ENCODE measurements around the gene LYRM9. TPM values are rescaled to one million over a fixed set of nuclear protein-coding genes. Genes with fewer than 3 reads are reported as not detected.
"Not testable (repeated sequence)": the region's sequence is repeated elsewhere in the genome, so short reads cannot be mapped to it uniquely, and the experiment has no call there.

The LYRM9 gene
- total RNA-seq, 1 experiment from 2014 or later = 0.64 TPM

DNA sequence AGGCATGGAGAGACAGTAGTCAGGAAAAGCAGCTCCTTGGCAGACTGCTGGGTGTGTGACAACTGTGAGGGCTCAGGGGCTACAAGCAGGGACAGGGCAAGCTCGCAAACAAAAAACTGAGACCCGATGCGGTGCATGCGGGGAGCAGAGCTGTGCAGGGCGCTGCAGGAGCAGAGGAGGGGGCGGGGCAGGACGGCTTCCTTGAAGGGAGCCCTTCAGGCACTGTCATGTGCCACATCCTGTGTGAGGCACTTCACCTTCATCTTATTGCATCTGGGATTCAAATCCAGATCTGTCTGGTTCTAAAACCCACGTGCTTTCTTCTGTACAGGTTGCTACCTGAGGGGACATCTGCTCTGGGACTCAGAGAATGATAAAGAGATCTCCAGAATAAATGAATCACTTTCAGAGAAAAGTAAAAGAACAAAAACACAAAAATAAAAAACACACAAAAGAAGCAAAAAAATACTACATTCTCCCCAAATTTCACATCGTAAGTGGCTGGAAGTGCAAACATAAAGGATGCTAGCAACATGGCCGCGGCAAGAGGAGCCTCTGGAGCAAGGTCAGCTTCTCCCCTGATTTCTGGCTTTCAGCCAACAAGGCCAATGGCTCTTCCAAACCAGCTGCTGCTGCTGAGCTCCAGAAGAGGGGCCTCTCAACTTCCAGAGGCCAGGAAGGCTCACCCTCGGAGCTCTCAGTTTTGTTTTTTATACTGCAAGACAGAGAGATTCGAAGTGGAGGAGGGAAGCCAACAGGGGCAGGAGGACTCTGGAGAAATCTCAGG is 14.2 kb downstream of the LYRM9 start:
- DNase-seq (ENCODE audit: low spot score) = no peak

DNA sequence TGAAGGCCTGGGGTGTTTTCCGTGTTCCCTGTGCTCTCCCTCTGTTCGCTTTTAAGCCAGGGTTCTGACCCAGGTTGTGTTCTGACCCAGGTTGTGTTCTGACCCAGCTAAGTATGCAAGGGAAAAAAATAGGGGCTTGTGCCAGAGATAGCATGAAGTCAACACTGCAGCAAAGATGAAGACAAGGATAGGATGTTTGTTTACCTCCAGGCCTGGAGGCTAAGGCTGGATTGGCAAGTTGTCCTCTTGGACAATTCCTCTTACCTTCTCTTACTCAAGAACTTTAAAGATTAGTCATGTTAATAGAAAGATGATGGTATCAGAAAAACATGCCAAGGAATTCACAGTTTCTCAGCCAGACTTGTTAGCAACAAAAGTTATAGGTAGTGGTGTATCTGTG is 19.4 kb downstream of the LYRM9 start:
- DNase-seq (ENCODE audit: low spot score) = no peak

DNA sequence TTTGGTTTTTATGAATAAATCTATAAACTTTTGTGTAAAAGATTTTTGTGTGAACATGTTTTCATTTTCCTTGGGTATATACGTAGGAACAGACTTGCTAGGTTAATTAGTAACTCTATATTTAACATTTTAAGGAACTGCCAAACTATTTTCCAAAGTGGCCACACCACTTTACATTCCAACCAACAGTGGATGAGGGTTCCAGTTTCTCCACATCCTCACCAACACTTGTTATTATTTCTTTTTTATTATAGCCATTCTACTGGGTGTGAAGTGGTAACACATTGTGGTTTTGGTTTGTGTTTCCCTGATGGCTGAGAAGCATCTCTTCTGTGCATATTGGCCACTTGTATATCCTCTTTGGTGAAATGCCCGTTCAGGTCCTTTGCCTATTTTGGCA is 20.0 kb downstream of the LYRM9 start:
- no peak for DNase-seq (ENCODE audit: low spot score)

DNA sequence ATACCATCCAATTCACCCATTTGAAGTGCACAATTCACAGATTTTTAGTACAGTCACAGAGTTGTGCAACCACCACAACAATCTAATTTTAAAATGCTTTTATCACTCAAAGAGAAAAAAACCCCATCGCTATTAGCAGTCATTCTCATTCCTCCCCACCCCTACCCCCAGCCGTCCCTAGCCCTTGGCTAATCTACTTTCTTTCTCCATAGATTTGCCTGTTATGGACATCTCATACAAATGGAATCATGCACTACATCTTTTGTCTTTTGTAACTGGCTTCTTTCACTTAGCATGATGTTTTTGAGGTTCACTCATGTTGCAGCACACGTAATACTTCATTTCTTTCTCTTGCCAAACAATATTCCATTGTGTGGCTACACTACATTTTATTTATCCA is 20.4 kb downstream of the LYRM9 start:
- DNase-seq (ENCODE audit: low spot score) = no peak

DNA sequence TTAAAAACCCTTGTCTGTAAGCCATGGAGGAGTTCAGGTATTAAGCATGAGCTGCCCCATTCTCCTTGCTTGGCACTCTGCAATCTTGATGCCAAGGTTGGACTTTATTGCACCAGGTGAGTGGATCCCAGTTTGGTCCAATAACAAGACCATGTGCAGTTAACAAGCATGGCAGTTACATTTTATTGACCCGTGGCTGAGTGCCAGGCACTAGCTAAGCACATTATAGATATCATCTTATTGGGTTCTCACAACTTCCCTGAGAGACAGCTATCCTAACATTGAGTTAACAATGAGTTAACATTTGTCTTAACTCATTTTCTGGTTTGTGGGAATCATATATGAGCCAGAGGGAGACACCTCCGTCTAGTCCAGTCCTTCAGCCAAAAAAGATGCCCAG is 21.8 kb downstream of the LYRM9 start:
- peak; percentile 10 for DNase-seq (ENCODE audit: low spot score)

DNA sequence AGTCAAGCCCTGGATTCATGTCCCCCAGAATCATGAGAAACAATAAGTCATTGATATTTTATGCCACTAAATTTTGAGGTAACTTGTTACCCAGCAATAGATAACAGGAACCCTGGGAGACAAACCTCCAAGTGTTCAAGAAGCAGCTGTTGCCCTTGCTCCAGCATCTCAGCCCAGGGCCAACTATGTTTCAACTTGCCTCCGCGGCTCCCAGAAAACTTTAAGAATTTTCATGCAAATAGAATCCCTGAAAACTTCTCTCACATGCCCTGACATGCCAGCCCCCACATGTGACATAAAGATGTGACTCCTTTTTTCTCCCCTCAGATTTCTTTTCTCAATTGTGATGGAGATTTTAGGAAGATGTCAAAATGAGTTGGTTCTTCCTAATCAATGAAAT is 22.8 kb downstream of the LYRM9 start:
- DNase-seq (ENCODE audit: low spot score) = no peak

DNA sequence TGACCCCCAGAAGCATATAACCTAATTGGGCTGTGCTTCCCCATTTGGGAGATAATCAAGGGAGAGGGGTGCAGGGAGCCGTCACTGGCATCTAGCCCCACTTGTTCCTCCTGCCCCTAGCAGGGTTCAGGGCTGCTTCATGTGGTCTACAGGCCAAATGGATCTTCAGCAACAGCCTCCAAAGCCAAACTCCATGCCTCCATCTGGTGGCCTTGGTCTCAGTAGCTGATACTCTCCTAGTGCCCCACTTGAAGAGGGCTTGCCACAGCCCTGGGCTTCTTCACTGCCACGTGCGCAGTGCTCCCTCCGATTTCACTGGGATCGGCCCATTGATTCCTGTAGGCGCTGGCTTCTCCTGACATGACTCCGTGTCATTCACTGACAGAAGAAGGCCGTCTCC is 24.6 kb downstream of the LYRM9 start:
- DNase-seq (ENCODE audit: low spot score) = no peak

DNA sequence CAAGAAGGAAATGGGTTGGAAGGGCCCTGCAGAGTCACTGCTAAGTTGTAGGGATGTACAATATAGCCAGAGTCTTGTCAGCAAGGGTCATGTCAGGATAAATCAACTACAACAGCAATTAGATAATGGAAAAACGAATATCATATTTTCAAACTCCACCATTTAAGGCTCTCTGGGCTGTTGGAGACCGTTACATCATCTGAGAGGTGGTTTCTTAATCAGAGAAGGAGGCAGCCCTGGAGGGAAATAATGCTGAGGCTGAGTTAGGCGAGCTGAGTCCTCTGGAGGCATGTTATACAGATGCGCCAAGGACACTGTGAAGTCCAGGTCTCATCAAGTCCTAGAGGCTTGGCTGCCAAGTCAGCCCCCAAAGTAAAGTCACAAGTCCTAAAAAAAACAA is 30.3 kb downstream of the LYRM9 start:
- no peak for DNase-seq (ENCODE audit: low spot score)

DNA sequence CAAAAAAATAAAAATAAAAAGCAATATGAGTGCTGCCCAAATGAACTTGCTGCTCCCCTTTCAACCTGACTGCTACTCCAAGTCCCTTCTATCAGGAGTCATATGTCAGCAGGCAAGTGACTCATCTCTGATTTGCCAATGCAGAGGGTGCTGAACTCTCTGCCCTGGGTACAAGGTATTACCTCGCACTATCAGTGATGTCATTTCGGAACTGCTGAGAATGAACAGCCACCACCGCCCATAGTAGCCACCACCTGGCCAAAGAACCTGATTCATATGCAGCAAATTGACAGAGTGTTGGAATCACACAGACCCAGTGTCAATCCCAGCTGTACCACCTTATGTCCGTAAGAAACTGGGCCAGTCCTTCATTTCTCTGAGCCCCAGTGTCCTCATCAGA is 31.2 kb downstream of the LYRM9 start:
- no peak for DNase-seq (ENCODE audit: low spot score)

DNA sequence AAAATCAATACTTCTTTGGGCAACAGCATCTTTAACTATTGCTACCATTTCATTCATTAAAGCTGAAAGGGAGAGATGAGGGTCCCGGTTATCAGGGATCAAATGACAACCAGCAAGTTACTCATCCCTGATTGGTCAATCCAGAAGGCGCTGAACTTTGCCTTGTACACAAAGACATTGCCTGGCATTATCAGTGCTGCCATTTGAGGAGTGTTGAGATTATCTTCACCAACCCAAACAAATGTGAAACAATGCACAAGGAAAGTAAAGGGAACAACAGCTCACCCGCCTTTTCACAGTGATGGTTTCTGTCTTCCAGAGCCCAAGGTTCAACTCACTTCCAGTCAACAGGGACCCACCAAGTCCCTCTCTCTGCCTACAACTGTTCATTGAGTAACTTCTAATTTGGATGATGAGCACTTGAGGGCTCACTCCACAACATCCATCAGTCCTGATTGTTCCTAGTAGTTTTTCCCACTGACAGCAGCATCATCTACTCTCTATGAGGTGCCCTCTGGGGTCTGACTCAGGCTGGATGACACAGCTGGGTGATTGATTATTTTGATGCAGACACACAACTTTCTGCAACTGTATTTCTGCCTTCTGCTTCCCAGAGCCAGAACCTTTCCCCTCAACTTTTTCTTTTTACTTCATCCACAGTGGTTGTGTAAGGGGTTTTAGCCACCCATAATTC is 32.0 kb downstream of the LYRM9 start:
- no peak for DNase-seq (ENCODE audit: low spot score)

DNA sequence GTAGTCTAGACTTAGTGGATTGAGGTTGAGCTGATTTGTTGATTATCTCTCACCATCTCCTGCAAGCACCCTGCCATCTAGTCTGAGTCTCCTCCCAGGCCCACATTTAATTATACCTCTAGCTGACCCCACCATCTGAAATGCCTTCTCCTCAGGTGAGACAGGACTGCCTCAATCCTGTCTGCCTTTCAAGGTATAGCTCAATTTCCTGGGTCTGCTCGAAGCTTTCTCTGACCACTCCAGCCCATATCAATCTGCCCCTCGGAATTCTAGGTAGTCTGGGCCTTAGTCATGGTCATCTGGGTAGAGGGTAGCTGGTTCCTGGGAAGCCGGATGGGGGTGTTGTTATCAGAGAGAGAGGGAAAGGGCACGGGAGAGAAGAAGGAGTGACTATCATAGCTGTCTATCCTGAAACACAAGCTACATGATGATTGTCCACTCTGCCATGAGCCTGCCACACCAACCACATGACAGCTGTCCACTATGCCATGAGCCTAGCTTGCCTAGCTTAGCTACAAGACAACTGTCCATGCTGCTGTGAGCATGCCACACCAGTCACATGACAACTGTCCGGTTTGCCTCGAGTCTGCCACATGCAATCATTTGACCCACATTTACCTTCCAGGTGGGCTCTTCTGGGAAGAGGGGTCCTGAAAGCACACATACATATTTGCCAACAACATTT is 34.4 kb downstream of the LYRM9 start:
- no peak for DNase-seq (ENCODE audit: low spot score)

DNA sequence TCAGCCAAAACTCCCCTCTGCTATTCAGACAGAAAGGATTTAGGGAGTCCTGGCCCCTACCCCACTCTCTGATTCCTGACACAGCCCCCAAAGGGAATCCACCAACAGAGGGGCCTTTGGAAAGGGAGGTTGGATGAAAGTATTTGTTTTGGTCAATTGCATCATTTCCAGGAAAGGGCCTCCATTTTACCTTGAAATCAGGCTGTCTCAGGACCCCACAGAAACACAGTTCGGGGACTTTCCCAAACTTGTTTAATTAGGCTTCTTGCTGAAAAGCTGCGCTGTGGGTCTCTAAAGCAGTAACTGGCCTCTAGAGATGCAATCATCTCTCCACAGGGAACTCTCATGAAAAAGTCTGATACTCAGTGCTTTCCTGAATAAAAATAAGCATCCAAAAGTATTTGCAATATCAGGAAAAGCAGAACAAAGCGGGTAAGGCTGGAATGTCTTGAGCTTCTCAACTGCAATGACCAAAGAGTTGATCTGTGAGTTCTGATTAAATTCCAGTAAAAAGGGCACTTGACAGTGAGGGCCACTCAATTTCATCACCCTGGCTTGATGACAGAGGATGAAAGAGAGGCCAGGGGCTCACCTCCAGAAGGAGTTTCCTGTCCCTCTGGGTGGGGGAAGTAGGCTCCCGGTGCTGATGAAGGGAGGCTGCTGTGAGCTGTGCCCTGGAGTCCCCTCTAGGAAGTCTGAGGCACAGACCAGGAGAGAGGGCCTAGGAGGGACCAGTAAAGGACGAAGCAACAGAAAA is 36.3 kb downstream of the LYRM9 start:
- DNase-seq (ENCODE audit: low spot score) = no peak

DNA sequence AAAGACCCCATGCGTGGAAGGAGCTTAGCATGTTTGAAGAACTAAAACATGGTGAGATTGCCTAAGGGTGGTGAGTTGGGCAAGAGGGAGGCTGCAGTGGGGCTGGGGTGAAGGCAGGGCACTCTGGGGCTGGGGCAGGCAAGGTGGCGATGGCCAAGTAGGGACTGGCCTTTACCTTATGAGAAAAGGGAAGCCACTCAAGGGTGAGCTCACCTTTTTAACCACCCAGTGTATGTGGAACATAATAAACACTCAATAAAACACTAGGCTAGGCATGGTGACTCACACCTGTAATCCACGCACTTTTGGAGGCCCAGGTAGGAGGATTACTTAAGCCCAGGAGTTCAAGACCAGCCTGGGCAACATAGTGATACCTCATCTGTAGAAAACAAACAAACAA is 37.7 kb downstream of the LYRM9 start:
- no peak for DNase-seq (ENCODE audit: low spot score)

DNA sequence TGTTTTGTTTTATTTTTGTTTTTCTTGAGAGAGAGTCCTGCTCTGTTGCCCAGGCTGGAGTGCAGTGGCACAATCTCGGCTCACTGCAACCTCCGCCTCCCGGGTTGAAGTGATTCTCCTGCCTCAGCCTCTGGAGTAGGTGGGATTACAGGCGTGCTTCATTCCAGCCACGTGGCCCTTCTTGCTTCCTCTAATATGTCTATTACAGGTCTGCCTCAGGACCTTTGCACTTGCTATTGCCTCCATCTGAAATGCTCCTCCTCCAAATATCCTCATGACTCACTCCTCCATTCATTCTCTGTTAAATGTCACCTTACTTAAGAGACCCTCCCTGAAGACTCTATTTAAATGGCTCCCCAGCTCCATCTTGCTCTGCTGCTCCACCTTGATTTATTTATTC is 39.0 kb downstream of the LYRM9 start:
- DNase-seq (ENCODE audit: low spot score) = no peak

DNA sequence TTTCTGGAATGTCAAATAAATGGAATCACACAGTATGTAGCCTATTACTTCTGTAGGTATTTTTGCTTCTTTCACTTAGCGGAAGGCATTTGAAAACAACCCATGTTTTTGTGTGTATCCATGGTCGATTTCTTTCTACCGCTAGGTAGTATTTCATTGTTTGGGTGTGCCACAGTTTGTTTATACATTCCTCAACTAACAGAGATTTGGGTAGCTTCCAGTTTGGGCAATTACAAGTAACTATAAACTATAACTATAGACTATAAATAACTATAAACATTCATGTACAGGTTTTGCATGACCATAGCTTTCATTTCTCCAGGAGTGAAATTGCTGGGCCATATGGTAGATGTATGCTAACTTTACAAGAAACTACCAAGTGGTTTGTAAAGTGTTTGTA is 40.1 kb downstream of the LYRM9 start:
- no peak for DNase-seq (ENCODE audit: low spot score)

DNA sequence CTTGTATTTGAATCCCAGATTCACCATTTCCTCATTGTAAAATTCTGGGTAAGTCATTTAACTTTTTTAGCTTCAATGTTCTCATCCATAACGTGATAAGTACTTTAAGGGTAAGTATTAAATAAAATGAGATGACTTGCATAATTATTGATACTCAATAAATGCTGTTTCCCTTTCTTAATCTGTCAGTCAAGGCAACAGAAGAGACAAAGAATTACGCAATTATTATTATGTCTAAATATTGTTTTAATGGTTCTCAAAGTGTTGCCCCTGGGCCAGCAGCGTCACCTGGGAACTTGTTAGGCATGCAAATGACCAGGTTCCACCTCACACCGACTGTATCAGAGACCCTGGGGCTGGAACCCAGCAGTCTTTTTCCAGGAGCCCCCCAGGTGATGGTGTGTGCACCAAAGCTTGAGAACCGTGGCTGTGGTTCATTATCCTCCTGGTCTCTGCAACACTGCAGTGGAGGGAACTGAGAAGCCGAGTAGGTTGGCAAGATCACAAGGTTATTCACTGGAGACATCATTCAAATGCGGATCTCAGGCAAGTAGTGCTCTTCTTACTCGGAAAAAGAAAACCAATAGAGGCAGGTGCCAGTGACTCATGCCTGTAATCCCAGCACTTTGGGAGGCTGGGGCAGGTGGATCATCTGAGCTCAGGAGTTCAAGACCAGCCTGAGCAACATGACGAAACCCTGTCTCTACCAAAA is 43.5 kb downstream of the LYRM9 start:
- no peak for DNase-seq (ENCODE audit: low spot score)

DNA sequence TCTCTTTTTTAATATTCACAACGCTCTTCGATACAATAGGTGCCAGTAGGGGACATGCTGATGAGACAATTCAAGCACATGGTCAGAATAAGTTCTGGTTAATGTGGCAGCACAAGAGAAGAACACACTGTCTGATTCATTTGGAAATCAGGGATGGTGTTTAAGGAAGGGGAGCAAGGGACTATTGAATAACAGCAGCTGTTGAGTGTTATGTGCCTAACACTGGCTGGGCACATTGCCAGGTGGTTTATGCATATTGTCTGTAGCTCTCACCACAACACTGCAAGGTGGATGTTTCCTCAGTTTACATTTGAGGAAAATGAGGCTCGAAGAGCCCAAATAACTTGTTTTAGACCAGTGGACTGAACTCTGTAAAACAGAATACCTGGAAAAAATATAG is 44.2 kb downstream of the LYRM9 start:
- DNase-seq (ENCODE audit: low spot score) = no peak

DNA sequence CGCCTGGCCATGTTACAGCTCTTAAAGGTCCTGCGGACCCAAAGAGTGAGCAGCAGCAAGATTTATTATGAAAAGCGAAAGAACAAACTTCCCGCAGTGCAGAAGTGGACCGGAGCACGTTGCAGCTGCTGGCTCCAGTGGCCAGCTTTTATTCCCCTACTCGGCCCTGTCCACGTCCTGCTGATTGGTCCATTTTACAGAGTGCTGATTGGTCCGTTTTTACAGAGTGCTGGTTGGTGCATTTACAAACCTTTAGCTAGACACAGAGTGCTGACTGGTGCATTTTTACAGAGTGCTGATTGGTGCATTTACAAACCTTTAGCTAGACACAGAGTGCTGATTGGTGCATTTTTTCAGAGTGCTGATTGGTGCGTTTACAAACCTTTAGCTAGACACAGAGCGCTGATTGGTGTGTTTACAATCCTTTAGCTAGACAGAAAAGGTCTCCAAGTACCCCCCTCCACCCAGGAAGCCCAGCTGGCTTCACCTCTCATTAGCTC is 46.3 kb downstream of the LYRM9 start:
- DNase-seq (ENCODE audit: low spot score) = not testable (repeated sequence)

DNA sequence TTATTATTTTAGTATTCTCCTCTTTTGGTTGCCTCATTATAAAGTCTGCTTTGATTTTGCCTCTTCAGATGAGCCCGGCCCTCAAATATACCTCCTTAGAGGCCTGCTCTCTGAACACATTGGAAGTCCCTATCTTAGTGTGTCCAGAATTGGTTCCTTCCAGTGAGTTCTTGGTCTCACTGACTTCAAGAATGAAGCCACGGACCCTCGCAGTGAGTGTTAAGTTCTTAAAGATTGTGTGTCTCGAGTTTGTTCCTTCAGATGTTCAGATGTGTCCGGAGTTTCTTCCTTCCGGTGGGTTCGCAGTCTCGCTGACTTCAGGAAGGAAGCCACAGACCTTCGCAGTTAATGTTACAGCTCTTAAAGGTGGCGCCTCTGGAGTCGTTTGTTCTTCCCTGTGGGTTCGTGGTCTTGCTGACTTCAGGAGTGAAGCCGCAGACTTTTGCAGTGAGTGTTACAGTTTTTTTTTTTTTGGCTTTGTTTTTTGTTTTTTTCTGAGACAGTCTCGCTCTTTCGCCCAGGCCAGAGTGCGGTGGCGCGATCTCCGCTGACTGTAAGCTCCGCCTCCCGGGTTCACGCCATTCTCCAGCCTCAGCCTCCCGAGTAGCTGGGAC is 47.0 kb downstream of the LYRM9 start:
- DNase-seq (ENCODE audit: low spot score) = no peak

DNA sequence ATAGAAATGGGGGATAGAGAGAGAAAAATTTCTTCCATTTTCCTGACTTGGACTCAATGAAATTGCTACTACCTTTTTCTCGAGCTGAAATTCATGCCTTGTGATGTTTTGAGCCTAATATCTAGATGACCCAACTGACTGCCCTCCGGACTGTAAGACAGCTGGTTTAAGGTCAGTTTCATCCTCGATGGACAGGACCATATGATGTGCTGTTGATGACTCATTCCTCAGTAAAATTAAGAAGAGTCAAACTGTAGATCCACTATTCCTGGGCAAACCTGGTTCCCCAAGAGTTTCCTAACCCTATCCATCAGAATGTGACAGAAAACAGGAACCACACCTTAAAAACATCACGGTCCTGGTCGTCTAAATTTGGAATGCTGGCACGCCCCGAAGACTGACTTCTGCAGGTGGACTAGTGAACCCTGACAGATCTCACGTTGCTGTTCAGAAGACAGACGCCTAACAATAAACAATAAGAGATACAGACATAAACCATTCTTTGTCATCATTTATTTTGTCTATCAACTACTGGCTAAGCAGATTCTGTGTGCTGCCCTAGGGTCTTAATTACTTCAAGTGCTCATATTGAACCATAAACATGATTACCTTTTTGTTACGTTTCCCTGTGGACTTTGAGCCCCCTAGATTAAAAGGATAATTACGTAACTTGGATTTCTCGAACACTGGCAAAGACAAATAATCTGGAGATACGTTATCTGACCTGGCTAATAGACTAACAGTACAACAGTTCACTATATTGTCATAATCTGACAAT is 47.7 kb downstream of the LYRM9 start:
- DNase-seq (ENCODE audit: low spot score) = no peak

Measured in HT-29 (cell line).